HG03558 (cell line): ENCODE measurements around the gene STT3B.
"Not testable (repeated sequence)": the region's sequence is repeated elsewhere in the genome, so short reads cannot be mapped to it uniquely, and the experiment has no call there.

ENCODE experiments used
- ATAC-seq: cut with Tn5 transposase; IDR thresholded peaks from one replicate; pipeline ENCODE4 v1.9.1; 2021; ENCODE audit warnings: moderate number of reproducible peaks; ENCODE audit not compliant: unreplicated experiment; ENCODE audit errors: extremely low read depth

The STT3B gene

DNA sequence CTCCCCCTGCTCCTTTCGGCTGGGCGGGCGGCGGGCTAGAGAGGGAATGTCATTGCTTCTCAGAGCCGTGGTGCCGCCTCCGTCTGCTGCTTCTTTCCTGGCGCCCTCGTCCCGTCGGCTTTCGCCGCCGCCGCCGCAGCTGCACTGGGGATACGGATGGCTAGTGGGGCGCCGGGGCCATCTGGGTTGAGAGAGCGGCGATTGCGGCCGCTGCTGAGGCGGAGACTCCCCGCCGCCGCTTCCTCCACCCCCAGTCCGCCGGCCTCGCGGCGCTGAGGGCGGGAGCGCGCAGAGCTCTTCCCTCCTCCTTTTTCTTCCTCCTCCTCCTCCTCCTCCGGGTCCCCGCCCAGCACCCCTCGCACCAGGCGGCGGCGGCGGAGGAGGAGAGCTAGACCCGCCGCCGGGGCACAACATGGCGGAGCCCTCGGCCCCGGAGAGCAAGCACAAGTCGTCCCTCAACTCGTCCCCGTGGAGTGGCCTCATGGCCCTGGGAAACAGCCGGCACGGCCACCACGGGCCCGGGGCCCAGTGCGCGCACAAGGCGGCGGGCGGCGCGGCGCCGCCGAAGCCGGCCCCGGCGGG is at the start of gene STT3B:
Gene STT3B (plus strand): TSS at position 339 of the 582 bp plus-strand sequence. CDS start 74 bp downstream, at position 413.
- peak; percentile 29 for ATAC-seq

DNA sequence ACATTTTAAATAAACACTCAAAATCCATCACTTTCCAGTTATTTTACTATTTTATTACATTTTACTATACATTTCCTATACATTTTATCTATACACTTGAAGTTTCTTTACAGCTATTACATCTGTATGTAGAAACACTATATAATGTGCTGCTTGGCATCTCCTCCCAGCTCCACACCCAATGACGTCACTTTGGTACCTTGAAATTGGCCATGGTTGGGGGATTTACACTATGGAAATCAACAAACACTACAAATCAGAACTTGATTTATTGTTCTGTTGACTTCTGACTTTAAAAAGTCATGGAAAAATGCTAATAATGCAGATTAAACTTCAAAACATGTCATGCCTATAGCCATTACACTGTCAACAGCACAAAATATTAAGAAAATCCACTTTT is 48.9 kb upstream of the STT3B start:
- no peak for ATAC-seq

DNA sequence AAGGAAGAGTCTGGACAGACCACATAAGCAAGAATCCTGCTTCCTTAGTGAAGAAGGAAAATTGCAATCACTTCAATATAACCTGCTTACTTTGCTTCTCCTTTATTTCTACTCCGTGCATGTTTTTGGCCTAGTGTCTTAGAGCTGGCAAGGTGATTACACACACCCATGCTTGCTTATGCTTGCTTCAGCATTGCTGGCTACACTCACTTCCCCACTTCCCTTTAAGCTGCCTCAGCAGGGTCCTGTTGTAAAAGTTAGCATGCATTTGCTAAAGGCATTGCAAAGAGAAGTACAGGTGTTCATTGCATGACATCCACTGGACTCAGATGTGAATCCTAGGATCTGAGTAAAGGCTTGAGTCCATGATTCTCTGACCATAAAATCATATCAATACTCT is 47.5 kb upstream of the STT3B start:
- ATAC-seq: no peak

DNA sequence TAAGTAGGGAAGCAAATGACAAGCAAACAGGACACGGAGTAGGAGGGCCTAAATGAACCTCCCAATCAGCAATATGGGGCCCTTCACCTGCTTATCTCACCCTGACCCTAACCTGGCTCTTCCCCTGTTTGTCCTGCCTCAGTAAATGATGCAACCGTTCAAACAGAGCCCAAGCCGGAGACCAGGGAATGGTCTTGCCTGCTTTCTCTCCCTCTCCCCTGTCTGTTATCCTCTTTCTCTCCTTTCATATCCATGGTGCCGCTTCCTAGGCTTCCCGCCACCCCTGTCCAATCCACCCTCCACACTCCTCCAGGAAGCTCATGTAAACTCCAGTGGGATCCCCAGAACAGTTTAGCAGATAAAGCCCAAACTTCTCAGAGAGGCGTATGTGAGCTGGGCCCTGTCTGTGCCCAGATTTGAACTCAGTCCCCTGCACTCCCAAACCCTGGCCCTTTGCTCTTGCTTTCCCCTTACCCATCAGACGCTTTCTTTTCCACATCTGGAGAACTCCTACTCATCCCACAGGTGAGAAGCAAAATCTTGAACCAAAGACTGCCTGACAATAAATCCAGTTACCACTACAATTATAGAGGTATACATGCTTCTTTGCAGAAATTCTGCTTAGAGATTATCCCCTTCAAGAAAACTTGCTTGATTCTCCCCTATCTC is 45.7 kb upstream of the STT3B start:
- no peak for ATAC-seq

DNA sequence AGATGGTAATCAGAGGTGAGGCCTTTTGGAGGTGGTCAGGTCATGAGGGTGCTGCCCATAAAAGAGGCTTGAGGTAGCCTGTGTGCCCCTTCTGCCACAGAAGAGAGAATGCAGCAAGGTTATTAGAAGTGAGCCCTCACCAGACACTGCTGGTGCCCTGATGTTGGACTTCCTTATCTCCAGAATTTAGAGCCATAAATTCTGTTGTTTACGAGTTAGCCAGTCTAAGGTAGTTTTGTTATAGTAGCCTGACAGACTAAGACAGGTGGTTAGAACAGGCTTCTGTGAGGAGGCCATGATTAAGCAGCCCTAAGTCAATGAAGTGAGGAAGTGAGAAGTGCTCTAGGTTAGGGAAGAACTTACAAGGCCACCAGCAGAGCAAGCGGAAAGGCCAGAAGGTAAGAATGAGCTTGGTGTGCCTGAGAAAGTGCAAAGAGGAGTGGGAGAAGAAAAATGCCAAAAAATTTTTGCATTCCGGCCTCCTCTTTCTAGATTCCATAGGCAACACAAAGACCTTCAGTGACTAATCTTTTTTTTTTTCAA is 44.2 kb upstream of the STT3B start:
- no peak for ATAC-seq

DNA sequence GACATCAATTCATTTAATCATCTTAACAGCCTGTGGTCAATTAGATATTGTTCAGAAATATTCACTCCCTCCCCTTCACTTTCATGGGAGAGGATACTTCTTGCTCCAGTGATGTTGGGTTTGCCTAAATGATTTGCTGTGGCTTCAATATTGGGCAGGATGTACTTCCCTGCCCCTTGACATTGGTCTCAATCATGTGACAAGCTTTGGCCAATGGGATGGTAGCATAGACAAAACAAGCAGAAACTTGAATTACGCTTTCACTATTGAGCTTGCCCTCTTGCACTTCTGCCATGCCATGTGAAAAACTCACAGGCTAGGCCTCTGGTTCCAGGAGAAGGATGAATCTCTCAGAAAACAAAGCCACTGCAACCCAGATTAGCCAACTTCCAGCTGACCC is 42.2 kb upstream of the STT3B start:
- no peak for ATAC-seq

DNA sequence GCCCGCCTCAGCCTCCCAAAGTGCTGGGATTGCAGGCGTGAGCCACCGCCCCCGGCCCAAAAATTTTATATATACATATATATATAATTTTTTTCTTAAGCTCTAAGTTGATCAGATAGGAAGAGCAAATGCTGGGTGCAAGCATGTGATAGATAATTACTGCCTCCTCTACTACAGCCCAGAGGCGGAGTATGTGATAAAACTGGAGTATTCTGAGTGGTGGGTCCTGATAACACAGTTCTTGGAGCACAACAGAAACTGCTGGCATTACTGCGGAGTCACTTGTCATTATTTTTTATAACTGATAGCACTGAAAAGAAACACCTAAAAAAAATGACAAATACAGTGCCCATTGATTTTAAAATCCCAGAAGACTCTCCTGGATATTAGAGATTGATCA is 41.1 kb upstream of the STT3B start:
- no peak for ATAC-seq

DNA sequence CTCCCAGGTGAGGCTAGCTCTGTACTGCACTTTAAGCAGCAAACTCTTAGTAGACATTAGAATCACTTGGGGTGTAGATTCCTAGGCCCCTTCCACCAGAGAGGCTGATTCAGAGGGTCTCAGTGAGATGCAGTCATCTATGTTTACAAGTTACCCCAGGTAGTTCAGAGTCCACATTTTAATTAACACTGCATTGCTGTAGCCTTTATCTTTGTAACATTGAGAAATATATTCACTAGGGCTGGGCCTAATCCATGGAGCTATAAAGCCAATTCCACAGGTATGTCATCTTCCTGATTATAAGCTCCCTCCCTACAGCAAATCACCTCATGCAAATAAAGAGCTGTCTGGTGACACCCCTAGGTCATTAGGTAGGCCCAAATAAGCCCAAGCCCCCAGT is 39.6 kb upstream of the STT3B start:
- ATAC-seq: no peak

DNA sequence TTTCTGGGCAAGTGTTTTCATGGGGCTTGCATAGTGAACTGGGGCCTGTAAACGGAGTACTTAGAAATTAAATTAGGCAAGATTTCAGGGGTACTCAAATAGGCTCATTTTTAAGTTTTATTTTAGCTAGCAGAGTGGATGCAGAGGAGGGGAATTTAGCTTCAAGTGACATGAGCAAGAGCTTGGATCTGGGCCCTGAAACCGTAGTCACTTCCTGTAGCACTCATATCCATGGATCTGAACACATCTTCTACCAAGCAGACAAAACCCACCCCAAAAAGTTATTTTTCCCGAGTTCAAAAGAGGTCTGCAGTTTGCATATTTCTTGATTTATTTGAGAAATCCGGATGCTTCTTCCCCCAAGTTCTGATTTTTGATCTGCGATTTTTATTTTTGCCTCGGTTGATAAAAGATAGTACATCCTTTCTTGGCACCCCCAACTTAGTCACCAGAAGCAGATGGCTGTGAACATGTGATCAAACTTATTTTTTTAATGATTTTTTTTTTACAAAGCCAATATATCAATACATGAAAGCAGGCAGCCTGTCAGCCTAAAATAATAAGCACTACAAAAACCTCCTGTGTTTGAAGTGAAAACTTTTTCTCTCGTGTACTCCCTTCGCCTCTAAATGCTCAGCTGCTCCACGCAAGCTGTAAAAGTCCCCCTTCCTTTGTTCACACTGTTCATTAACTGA is 36.6 kb upstream of the STT3B start:
- no peak for ATAC-seq

DNA sequence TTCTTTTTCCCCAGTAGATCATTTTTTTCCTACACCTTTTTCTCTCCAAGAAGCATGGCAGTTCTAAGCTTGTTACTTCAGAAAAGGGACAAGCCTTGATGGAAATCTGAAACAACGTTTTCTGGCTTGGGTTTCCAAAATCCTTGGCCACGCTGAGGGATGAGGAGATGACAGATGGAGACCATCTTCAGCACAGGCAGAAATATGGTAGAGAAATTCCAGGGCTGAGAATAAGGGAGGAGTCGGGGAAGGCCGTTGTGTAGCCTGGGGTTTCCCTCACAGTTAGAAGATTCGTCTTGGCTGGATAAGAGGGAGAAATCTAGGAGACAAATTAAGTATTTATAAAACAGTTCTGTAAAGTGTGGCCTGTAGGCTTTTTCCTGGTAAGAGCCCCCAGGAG is 33.9 kb upstream of the STT3B start:
- no peak for ATAC-seq

DNA sequence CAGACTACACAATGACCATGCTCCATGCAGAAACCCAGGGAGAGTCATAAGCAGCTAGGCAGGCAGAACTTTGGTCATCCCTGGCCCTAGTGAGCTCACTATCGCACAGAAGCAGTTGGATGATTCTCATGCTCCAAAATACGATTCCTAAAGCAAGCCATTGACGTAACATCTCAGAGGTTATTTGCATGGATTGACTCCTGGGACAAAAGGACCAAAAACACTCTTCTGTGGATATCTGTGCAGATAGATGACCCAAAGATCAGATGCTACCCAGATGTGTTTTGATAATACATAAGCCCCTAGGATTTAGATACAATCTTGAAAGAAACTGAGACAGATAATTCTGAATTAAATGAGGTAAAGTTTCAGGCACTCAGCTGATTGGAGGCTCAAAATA is 33.4 kb upstream of the STT3B start:
- ATAC-seq: no peak

DNA sequence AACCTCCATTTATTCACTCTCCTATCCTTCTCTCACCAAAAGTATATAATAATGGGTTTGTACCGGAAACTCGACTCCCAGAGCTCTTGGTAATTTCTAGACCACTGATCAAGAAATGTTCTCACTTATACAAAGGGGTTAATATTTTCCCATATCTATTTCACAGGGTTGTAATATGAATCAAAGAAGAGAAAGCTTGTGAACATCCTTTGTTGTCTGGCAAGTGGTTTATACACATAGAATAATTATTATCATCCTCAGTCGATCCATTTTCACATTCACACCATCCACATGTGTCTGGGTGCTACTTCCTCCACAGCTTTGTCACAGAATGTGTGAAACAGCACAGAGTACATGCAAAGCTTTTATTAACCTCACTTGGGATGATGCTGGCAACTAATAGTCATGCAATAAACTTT is 29.9 kb upstream of the STT3B start:
- no peak for ATAC-seq

DNA sequence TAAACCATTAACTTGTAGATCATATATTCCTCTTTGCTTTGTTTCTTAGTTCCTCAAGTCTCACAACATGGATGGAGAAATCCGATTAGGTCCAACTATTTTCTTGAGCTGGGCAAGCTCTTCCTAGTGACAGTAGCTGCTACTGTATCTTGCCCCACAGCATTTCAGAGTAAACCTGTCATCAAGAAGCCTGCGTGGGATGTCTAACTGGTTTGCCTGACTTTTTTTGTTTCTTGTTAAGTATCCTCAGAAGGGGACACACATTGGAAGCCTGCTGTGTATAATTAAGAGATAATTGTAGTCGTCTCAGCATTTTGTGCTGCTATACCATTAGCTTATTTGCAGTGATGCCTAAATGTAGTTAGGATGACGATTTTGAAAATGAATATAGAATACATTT is 29.3 kb upstream of the STT3B start:
- ATAC-seq: no peak

DNA sequence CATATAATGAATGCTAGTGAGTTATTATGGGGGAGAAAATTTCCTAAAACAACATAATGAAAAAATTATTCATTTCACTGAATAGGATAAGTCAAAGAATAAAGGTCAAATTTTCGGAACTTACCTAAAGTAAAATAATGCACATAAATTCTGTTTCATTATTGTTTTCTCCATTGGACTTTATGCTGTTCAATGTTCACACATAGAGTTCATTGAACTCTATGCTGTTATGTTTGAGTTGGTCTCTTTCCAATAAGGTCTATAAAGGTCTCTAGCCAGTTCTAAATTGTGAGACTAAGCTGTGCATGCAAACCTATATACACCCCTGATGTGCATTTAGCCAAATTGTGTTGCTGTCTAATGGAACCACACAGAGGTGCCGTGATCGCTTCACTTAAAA is 28.5 kb upstream of the STT3B start:
- no peak for ATAC-seq

DNA sequence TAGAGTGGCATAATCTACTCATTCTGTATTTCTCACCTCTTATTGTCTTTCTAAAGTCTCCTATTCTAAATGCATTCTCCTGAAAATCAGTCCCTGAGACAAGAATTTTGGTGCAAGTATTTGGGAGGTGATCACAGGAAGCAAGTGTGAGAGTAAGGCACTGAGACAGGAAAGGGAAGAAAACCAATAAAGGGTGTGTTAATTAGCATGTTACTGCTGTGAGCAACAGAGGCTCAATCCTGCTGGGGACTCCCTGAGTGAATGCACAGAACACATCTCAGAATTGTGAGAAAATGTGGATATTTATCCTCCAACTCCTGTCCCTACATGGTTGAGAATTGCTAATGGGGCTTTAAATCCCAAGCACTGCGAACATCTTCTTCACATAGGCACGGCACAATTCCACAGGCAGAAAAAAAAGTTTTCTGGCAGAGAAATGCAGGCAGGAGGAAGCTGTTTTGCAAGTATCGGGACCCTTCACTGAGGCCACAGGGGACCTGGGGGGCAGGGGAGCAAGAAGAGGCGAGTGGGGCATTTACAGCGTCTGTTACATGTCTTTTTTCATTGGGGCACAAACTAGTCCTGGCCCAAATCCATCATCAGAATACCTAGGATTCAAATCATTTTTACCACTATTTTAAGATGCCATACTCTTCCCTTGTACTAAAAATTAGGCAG is 27.2 kb upstream of the STT3B start:
- no peak for ATAC-seq

DNA sequence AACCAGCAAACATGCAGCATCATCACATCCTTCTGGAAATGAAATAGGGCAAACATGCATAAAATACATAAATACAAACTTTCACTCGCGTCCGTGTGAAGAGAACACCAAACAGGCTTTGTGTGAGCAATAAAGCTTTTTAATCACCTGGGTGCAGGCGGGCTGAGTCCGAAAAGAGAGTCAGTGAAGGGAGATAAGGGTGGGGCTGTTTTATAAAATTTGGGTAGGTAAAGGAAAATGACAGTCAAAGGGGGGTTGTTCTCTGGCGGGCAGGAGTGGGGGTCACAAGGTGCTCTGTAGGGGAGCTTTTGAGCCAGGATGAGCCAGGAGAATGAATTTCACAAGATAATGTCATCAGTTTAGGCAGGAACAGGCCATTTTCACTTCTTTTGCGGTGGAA is 26.2 kb upstream of the STT3B start:
- ATAC-seq: not testable (repeated sequence)

DNA sequence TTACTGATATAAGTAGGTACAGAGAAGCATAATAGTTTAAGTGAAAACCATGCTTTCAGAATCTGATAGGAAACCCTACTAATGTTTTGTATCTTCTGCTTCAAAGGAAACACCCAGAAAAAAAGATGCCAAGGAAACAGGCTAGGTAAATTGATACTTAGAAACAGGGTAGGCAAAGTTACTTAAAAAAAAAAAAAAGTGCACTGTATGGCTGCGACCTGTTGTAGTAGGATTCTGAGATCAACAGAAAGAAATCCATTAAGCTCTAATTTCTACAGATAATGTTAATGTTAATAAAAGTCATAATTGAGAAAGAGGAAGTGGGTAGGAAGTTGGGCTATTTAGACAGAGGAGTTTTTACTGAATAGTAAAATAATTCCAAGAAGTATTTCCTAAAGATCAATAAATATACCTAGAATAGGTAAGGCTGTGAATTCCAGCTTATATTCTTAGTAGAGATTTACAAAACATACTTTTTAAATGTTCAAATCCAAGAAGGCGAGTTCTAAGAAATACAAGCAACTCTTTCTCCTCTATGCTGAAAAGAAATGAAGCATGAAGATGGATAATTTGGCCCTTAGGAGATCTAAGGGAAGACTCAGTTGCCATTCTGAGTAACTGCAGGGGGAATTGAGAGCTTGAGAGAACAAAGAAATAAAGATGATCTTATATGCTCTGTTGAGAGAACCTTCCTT is 24.1 kb upstream of the STT3B start:
- no peak for ATAC-seq

DNA sequence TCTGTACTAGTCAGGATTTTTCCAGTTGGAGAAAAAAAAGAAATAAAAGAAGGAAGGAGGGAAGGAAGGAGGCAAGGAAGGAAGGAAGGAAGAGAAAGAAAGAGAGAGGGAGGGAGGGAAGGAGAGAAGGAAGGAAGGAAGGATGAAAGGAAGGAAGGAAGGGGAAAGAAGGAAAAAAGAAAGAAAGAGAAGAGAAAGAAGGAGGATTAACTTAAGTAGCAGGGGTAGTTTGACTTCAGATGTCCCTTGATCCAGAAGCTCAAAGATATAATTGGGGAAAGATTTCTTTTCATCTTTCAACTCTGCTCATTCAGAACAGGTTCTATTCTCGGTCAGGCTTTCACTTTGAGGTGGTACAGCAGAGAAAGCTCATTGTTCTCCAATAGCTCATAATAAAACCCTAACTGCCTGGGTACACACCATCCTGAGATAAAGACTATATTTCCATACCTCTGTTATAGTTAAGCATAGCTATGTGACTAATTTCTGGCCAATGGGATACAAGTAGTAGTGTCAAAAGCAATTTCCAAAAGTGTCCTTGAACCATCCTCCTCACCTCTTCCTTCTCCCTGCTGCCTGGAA is 23.5 kb upstream of the STT3B start:
- ATAC-seq: no peak

DNA sequence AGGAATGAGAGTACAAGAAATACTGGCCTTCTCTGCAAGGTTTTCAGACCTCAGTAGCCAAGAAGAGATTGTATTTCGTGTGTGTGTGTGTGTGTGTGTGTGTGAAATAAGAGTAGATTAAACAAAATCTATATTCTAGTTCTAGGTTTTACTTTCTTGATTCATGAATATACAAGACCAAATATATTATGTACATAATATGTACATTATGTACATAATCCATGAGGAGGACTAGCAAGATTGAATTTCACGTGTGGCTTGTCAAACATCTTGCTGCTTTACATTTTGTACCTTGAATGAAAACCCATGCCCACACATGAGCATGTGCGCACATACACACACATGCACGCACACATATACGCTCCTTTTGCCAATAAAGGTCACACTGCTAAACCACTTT is 18.2 kb upstream of the STT3B start:
- ATAC-seq: no peak
